ENCODE results near the gene TOP2A. TPM values are rescaled to one million over a fixed set of nuclear protein-coding genes. Genes with fewer than 3 reads are reported as not detected.

Gene TOP2A
- total and polyA plus RNA-seq, 3 donors from 2014 or later, result 65.0 to 94.9 (median 75.3) TPM

GRCh38 chr17:40432864-40433528 is 15.3 kb upstream of the TOP2A start:
- Histone ChIP-seq H3K27ac (no peak overlapping the region), H3K9me3 (no peaks in the 10 kb centered on the region), H3K27me3 (no peaks in the 10 kb centered on the region), H3K4me1 (no peaks in the 10 kb centered on the region), H3K36me3 (ENCODE audit: low read depth, missing control alignments) (no peaks in the 10 kb centered on the region), H3K4me3 (no peak overlapping the region)
- no peak for DNase-seq
- intact Hi-C loops (cut with DNase I; ENCODE audit: low total_unique reads), result no loop called here
- 27 to 70% methylated on average over 2 of the region's 2 CpGs for WGBS, 2 donors
- TF ChIP-seq POLR2A (IDR thresholded peaks at IDR 0.05), result no peak
- TF ChIP-seq CTCF (IDR thresholded peaks at IDR 0.05), result no peak

DNA sequence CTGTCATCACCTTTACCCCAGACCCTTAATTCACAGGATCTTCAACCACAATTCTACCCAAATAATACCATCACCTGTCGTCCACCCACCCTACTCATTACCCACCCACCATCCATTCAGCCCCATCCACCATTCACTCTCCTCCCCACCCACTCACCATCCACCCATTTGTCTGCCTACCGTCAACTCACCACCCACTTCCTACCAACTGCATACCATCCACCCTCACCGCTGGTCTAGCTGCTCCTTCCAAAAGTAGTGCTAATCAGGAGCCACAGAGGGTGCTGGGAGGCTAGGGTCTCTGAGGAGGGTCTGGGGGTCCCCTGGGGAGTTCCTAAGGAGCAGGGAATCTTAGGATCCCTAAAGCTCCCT is 13.5 kb upstream of the TOP2A start:
- H3K27me3 ChIP-seq, result no peaks in the 10 kb centered on the region
- H3K9me3 ChIP-seq, result no peaks in the 10 kb centered on the region
- intact Hi-C loops (cut with DNase I; ENCODE audit: low total_unique reads), result no loop called here
- peak; percentile 7 for DNase-seq
- WGBS, 2 donors, result 96 to 97% methylated on average over 3 of the region's 3 CpGs
- TF ChIP-seq CTCF (IDR thresholded peaks at IDR 0.05) (no peak), POLR2A (IDR thresholded peaks at IDR 0.05) (no peak)
- no peaks in the 10 kb centered on the region for H3K36me3 ChIP-seq (ENCODE audit: low read depth, missing control alignments)
- no peak overlapping the region for H3K27ac ChIP-seq
- no peaks in the 10 kb centered on the region for H3K4me1 ChIP-seq
- H3K4me3 ChIP-seq, result no peak overlapping the region

- TF ChIP-seq POLR2A (IDR thresholded peaks at IDR 0.05) (no peak), CTCF (IDR thresholded peaks at IDR 0.05) (no peak)
- Histone ChIP-seq H3K36me3 (ENCODE audit: low read depth, missing control alignments) (no peaks in the 10 kb centered on the region), H3K27ac (no peak overlapping the region), H3K27me3 (no peaks in the 10 kb centered on the region), H3K4me1 (no peaks in the 10 kb centered on the region), H3K9me3 (no peaks in the 10 kb centered on the region), H3K4me3 (no peak overlapping the region)
- intact Hi-C loops (cut with DNase I; ENCODE audit: low total_unique reads), result no loop called here
- 89 to 96% methylated on average over 10 of the region's 10 CpGs for WGBS, 2 donors
- no peak for DNase-seq
These were observed 12.9 kb upstream of the TOP2A start for GRCh38 chr17:40430272-40431230.

DNA sequence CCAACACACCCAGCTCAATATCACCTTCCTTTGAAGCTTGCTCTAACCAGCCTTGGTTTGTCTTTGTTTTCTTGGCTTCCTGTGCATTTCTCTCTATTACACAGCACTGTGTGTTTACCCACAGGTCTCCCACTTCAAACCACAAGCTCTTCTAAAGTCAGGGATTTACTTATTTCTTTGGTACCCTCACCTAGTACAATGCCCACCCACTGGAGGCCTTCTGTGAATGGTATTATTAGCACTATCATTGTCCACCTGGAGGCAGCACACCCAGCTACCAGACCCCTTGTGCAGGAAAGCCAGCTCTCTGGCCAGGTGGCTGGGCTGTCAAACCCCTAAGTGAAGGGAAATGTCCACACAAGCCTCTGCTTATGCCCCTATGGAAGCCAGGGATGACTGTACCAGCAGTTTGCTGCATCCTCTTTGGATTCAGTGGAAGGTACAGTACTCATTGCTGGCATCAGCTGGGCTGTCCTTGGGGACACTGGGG is 9.4 kb upstream of the TOP2A start:
- Histone ChIP-seq H3K9me3 (no peaks in the 10 kb centered on the region), H3K36me3 (ENCODE audit: low read depth, missing control alignments) (no peaks in the 10 kb centered on the region), H3K4me3 (no peak overlapping the region), H3K27me3 (no peaks in the 10 kb centered on the region), H3K27ac (no peak overlapping the region), H3K4me1 (no peaks in the 10 kb centered on the region)
- intact Hi-C loops (cut with DNase I; ENCODE audit: low total_unique reads), result no loop called here
- TF ChIP-seq CTCF (IDR thresholded peaks at IDR 0.05) (no peak), POLR2A (IDR thresholded peaks at IDR 0.05) (no peak)
- DNase-seq, result no peak

Data from testis (tissue), 3 donors.